GM08714 (cell line): ENCODE data around the gene RBM24.
"Not testable (repeated sequence)": the region's sequence is repeated elsewhere in the genome, so short reads cannot be mapped to it uniquely, and the experiment has no call there.

ENCODE experiments used
- H3K4me3 ChIP-seq: fragments of 200-500 bp; sonication (Bioruptor generic); 2 replicates; pipeline ENCODE4 v1.5.1; 2014; ENCODE audit warnings: mild to moderate bottlenecking, low read length, inconsistent platforms
- ZNF274 ChIP-seq: IDR thresholded peaks from 2 replicates; pipeline ENCODE4 v1.6.1; 2012; ENCODE audit warnings: mild to moderate bottlenecking, low read depth, low read length

The RBM24 gene

DNA sequence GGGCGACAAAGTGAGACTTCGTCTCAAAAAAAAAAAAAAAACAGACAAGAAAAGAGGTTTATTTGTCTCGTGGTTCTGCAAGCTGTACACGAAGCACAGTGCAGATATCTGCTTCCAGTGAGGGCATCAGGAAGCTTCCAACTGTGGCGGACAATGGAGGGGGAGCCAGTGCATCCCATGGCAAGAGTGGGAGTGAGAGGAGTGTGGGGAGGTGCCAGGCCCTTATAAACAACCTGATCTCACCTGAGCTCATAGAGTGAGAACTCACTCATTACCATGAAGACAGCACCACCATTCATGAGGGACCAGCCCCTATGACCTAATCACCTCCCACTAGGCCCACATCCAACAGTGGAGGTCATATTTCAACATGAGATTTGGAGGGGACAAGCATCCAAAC lies 19.5 kb downstream of the RBM24 start:
- H3K4me3 ChIP-seq = no peak overlapping the region
- no peak for TF ChIP-seq ZNF274

DNA sequence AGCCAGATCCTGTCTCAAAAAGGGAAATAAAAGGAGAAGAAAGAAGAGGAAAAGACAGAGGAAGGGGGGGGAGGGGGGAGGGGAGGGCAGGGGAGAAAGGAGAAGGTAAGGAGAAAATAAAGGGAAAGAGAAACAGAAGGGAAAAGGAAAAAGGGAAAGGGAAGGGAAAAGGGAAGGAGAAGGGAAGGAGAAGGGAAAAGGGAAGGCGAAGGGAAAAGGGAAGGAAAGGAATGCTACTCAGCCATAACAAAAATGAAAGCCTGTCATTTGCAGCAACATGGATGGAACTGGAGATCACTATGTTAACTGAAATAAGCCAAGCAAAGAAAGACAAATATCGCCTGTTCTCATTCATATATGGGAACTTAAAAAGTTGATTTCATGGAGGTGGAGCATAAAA lies 22.3 kb downstream of the RBM24 start:
- no peak for TF ChIP-seq ZNF274
- H3K4me3 ChIP-seq = no peak overlapping the region

- no peak for TF ChIP-seq ZNF274
- no peak overlapping the region for H3K4me3 ChIP-seq
These were observed 24.2 kb downstream of the RBM24 start for GRCh38 chr6:17305219-17306001.

DNA sequence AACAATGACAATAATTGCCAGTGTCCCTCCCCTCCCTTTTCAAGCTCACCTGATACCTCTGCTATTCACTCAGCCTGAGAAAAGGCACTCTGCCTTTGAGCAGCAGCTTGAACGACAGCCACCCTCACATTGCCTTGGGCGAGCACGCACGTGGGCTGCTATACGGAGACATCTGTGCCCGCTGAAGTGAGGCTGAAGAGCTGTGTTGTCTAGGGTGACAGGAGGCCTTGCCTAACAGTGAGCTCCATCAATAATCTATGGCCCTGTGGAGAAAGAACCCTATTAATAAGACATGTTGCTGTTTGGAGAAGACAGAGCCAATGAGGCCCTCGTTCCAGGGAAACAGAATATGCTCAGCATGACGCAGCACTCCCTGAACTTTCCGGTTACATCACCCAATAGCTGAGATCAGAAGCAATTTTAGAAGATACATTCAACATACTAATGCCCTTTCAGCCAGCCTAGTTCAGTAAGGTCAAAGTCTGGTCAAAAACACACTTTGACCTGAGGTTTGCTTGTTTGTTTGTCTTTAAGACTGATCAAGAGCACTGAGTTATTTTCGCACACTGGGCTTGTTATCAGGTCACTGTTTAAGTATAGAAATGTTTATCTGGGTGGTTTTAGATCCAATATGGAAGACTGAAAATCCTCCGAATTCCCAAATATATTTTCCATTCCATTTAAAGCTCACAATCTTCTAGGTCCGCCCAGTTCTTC lies 30.6 kb downstream of the RBM24 start:
- H3K4me3 ChIP-seq = no peak overlapping the region
- TF ChIP-seq ZNF274 = no peak

GRCh38 chr6:17313238-17313637 lies 32.1 kb downstream of the RBM24 start:
- H3K4me3 ChIP-seq = not testable (repeated sequence)

GRCh38 chr6:17313971-17314370 lies 32.8 kb downstream of the RBM24 start:
- TF ChIP-seq ZNF274 = no peak

DNA sequence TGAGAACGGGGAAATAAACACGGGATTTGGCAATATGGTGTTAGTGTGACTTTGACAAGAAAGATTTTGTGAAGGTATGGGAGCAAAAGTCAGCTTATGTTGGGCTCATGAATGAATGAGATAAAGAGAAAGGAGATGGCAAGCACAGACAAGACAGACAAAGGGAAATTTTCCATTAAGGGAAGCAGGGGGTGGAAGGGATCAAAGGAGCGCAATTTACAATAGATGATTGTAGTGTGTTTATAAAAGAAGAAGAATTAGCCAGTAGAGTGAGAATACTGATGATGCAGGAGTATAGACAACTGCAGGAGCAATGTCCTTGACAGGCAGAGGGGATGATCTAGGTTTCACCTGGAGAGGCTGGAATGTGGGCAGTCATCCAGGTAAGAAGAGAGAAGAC lies 34.1 kb downstream of the RBM24 start:
- H3K4me3 ChIP-seq = no peak overlapping the region

More at GRCh38 chr6:17313971-17314370, 32.8 kb downstream of the RBM24 start:
- H3K4me3 ChIP-seq = no peak overlapping the region

GRCh38 chr6:17318435-17319165 lies 37.4 kb downstream of the RBM24 start:
- no peak for TF ChIP-seq ZNF274
- H3K4me3 ChIP-seq = no peak overlapping the region

More for the DNA sequence above, 34.1 kb downstream of the RBM24 start:
- no peak for TF ChIP-seq ZNF274

DNA sequence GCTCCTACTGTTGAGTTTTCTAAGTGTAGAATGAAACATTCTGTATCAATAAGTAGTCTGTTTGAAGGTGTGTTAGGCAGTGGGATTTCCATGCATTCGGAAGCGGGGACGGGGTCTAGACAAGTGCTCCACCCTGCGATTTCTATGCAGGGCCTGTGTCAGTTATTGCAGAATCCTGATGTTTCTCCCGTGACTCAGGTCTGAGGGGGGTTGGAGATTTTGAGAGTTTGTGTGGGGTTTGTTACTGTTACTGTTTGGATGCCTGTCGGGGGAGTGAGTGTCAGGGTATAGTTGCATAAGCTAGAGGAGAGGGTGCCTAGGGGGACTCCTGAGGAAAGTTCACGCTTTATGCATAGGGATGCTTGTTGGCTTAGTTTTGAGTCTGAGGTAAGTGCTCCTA lies 39.1 kb downstream of the RBM24 start:
- H3K4me3 ChIP-seq = not testable (repeated sequence)

DNA sequence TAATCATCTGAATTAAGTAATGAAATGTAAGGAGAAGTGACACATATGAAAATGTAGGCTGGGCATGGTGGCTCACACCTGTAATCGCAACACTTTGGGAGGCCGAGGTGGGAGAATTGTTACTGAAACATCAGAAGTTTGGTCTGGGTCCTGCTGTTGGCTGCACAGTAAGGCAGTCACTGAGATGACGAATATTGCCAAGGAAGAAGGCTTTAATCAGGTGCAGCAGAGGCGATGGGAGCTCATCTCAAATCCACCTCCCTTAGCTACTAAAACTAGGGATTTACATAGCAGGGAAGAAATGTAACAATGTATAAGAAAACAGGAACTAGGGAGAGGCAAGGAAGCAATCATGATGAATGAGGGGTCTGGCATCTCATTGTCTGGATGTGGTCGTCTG lies 50.1 kb downstream of the RBM24 start:
- TF ChIP-seq ZNF274 = no peak
- H3K4me3 ChIP-seq = no peak overlapping the region

- no peak for TF ChIP-seq ZNF274
- H3K4me3 ChIP-seq = no peak overlapping the region
These were observed 53.1 kb downstream of the RBM24 start for GRCh38 chr6:17334265-17334664.

- no peak for TF ChIP-seq ZNF274
- H3K4me3 ChIP-seq = no peak overlapping the region
These were observed 55.3 kb downstream of the RBM24 start for GRCh38 chr6:17336425-17336824.

DNA sequence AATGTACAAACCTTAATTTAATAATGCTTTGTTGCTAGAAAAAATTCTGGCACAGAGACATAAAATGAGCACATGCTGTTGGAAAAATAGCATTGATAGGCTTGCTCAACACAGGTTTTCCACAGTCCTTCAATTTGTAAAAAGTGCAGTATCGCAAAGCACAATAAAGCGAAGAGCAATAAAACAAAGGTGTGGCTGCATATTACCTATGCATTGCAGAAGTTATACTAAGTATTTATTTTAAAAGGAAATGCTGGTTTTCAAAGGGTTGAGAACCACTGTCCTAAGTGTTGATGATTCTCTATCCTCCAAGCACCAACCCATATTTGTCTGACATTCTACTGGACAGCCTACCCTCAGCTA lies 58.1 kb downstream of the RBM24 start:
- TF ChIP-seq ZNF274 = no peak
- no peak overlapping the region for H3K4me3 ChIP-seq

GRCh38 chr6:17341117-17341805 lies 60.1 kb downstream of the RBM24 start:
- TF ChIP-seq ZNF274 = no peak
- H3K4me3 ChIP-seq = no peak overlapping the region
